GM19467 (cell line): ENCODE data around the gene TRAPPC5.
A peak's percentile ranks its signal among the peaks of the same experiment; 100 is the strongest.

ENCODE experiments used
- ATAC-seq: cut with Tn5 transposase; IDR thresholded peaks from one replicate; pipeline ENCODE4 v1.9.1; 2021; ENCODE audit warnings: mild to moderate bottlenecking, moderate library complexity; ENCODE audit not compliant: unreplicated experiment

Gene TRAPPC5

DNA sequence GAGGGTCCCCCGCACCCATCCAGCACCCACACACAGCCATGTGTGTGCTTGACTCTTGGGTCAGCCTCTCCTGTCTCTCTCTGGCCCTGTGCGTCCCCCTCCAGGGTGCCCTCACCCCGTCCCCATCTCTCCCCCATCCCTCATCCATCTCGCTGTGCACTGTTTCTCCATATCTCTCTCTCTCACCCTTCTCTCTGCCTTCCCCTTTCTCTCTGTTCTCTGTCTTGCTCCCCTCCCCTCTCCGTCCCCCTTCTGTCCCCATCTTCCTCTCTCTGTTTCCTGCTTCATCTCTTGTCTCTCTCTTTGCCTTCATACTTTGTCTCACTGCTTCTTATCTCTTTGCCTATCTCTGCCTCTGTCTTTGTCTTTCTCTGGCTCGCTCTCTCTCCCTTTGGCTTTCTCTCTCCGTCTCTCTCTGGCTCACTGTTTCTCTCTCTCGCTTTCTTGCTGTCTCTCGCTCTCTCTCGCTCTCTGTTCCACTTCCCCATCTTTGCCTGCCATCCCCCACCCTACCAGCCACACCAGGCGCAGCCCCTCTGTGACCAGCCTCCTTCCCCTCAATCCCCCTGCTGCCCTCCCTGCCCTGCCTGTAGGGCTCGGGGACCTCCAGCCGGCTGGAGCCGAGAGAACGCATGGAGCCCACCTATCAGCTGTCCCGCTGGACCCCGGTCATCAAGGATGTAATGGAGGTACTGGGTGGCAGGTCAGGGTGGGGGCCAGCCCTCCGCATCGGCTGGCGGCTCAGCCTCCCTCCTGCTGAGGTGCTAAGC is 34.8 kb upstream of the TRAPPC5 start:
- ATAC-seq: no peak

DNA sequence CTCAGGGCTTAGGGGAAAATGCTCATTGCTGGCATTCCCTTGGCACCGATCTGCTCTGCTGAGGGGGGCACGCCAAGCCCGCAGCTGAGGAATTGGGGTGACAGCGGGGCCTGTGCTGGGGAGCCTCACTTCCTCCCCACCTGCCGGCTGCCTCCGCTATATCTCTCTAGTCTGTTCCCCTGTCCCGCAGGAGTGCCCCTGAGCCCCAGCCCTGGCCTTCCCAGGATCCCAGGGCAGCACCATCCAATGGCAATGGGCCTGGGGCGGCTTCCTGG is 34.3 kb upstream of the TRAPPC5 start:
- ATAC-seq: no peak

DNA sequence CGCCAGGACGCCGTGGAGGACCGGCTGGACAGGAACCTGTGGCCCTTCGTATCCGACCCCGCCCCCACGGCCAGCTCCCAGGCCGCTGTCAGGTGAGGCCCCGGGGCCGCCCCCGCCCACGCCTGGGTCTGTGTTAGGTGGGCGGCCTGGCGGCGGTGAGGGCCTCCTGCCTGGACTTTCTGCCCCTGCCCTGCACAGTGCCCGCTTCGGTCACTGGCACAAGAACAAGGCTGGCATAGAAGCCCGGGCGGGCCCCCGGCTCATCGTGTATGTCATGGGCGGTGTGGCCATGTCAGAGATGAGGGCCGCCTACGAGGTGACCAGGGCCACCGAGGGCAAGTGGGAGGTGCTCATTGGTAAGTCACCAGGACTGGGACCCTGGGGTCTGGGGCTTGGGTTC is 33.5 kb upstream of the TRAPPC5 start:
- no peak for ATAC-seq

DNA sequence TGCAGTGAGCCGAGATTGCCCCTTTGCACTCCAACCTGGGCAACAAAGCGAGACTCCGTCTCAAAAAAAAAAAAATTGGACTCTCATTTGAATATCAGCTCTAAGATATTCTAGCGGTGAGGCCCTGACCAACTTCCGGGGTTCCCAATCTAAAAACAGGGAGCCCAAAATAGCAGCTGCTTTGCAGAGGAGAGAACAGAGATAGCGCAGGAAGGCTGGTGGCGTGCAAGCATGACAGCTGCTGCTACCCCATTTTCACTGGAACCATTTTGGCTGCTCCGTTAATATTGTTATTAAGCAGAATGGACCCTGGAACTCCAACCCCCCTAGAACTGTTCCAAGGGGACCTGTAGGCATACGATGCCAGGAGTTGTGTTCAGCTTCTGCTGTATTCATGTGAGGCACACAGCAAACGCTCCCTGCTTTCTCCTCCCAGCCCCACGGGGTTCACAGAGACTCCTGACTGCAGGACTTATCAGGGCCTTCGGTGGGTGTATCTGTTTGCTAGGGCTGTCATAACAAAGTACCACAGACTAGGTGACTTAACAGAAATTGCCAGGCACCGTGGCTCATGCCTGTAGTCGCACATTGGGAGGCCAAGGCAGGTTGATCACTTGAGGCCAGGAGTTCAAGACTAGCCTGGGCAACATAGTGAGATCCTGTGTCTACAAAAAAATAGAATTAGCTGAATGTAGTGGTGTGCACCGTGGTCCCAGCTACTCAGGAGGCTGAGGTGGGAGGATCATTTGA is 32.2 kb upstream of the TRAPPC5 start:
- ATAC-seq: no peak

DNA sequence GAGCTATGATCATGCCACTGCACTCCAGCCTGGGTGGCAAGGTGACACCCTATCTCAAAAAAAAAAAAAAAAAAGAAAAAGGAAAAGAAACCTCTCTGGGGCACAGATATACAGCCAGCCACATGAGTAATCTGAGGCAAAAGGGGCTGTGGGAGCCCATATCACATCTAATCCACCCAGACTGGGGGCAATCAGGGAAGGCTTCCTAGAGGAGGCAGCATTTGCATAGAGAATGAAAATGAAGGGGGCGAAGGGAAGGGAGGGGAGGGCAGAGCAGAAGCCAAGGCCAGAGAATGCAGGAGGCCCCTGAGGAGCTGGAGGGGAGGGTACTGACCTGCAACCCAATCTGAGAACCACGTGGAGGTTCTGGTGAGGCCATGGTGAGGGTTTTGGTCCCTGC is 30.5 kb upstream of the TRAPPC5 start:
- no peak for ATAC-seq

DNA sequence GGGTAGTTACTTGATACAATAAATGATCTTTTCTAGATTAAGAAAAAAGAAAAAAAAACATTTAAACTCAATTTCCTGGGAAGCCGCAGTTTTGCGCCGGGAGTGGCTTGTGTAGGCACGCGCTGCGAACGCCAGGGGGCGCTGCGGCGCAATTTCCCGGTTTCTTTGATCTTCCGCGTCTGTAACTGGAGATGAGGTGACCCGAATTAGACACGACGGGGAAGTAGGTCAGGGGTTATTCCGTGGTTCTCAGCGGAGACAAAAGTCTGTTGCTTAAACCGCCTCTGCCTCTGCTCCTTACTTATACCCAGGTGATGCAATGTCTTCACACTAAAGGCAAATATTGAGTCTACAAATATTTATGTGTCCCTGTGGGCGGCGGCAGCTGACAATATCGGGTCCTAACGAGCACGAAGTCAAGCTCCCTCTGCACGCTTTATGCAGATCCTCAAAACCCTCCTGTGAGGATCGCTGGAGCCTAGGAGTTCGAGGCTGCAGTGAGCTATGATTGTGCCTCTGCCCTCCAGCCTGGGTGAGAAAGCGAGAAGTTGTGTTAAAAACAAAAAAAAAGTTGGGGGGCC is 28.5 kb upstream of the TRAPPC5 start:
- ATAC-seq: no peak

DNA sequence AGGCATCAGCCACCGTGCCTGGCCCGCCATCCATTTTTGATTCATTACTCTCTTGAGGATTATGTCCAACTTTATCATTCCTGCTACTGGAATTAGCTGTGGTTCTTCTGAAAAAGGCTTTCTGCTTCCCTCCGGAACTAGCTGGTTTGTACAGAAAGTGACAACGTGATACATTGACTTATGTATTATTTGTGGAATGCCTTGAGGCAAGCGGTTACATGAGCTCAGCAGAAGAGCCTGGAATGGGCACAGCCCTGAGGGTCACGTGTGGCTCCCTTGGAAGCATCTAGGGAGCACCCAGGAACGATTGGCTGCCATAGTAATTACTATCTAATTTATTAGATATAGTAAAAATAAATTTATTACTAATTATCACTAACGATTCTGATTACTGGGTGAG is 26.2 kb upstream of the TRAPPC5 start:
- no peak for ATAC-seq

DNA sequence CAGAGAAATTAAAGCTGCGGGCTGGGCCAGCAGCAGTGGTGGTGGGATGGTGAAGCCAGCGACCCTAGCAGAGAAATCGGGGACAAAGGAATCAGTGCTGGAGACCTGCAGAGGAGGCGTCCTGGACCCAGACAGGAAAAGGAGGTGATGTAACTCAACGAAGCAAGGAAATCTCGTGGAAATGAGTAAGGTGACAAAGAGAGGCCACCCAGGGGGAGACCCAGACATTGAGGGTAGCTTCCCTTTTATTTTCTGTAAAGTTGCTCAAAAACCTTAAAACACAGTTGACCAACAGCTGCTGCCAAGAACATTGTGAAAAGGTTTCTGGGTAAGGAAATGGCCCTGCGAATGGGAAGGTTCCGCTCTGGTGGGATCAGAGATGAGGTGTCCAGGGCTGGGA is 25.1 kb upstream of the TRAPPC5 start:
- ATAC-seq: no peak

DNA sequence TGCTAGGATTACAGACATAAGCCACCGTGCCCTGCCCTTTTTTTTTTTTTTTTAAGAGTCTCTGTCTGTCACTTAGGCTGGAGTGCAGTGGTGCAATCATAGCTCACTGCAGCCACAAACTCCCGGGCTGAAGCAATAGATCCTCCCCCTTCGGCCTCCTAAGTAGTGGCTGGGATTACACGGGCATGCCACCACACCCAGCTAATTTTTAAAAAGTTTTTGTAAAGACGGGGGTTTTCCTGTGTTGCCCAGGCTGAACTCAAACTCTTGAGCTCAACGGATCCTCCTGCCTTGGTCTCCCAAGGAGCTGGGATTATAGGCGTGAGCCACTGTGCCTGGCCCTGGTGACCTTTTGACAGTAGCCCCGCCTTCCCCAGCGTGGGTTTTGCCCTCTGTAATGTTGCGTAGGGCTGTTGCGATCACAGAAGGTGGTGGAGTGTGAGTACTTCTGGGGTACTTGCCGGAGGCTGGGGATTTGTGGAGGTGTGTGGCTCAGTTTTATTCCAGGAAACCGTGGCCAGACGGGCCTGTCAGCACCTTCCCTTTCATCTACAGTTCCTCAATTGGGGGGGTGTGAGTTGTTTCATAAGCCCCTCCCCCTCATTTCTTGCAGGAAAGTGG is 23.4 kb upstream of the TRAPPC5 start:
- no peak for ATAC-seq

DNA sequence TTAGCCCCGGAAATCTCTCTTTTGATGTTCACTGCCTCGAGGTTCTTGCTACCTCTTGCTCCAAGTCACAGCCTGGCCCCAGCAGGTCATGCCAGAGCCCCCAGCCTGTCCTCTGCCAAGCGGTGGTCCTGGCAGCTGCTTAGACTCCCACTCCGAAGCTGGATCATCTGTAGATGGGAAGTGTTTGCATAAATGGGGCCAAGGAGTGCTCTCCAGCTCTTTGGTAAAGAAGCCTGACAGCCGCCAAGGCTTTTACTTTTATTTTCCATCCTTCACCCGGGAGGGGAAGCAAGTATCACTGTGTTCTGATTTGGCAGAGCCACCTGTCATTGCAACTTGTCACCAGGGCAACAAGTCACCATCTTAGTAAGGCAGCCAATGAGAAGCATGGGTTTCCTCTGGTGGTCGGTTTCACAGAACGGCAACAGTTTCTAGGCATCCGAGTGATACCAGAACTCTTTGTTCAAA is 22.4 kb upstream of the TRAPPC5 start:
- peak; percentile 79 for ATAC-seq

DNA sequence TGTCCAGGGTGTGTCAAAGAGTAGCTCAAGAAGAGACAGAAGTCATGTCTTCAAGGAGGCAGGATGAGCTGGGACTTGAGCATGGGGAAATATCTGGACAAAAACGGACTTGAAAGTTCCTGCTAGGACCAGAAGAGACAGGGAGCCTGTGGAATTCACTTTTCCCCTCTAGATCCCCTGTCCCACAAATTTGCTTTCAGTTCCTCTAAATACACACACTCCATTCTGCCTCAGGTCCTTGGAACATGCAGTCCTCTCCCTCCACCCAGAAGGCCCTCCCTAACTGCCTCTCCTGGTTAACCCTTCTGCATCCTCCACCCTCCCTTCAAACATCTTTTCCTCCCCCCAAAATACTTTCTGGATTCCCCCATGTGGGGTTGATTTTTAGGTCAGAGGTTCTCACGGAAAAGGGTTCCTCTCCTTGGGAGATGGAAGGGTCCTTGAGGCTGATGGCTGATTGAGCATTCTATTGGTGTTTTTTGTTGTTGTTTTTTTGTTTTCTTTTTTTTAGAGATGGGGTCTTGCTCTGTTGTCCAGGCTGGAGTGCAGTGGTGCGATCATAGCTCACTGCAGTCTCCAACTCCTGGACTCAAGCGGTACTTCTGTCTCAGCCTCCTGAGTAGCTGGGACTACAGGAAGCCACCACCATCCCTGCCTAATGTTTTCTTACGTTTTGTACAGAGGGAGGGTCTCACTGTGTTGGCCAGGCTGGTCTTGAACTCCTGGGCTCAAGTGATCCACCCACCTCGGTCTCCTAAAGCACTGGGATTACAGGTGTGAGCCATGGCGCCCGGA is 18.7 kb upstream of the TRAPPC5 start:
- ATAC-seq: no peak

DNA sequence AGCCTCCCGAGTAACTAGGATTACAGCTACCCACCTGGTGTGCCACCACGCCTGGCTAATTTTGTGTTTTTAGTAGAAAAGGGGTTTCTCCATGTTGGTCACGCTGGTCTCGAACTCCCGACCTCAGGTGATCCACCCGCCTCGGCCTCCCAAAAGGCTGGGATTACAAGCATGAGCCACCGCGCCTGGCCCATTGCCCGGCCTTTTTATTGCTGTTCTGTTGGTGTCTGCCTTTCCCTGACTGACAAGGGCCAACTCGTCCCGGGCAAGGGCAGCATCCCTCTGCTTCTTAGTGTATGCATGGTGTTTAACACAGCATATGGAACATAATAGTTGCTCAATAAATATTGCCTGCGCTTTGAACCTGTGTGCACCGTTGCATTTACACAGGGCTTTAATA is 18.0 kb upstream of the TRAPPC5 start:
- ATAC-seq: no peak

DNA sequence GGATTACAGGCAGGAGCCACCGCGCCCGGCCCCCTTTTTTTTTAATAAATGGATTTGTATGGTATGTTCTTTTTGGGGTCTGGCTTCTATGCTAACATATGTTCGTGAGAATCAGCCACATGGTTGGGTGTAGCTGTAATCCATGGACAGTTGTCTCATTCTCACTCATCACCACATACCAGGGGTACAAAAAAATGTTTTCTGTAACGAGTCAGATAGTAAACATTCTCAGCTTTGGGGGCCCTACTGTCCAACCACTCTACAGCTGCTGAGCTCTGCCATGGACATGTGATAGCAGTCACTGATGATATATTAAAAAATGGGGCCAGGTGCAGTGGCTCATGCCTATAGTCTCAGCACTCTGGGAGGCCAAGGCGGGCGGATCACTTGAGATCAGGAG is 16.9 kb upstream of the TRAPPC5 start:
- ATAC-seq: no peak

DNA sequence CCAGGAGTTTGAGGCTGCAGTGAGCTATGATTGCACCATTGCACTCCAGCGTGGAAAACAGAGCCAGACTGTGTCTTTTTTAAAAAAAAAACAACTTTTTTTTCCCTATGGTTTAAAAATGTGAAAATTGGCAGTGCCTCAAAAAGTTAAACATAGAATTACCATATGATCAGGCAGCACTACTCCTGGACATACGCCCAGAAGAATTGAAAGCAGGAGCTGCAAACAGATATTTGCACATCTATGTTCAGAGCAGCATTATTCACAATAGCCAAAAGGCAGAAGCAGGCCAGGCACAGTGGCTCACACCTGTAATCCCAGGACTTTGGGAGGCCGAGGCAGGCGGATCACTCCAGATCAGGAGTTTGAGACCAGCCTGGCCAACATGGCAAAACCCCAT is 15.6 kb upstream of the TRAPPC5 start:
- no peak for ATAC-seq

DNA sequence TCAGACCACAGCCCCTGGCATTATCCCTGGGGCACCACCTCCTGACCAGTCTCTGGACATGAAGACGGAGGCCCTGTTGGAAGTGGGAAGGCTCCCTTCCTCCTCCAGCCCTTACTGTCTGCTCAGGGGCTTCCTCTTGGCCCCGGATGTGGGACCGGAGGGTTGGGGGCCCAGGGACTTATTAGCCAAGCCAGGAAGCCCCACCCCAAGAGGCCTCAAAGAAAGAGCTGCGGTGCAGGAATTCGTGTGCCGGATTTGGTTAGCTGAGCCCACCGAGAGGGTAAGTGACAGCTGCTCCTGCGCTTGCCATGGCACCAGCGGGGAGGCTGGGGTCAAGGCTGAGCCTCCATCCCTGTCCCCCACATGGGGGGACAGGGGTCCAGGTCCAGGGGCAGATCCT is 11.8 kb upstream of the TRAPPC5 start, which contains the start of gene RETN:
Gene RETN (plus strand): TSS at position 208 of the 400 bp plus-strand sequence. CDS start 278 bp downstream, outside the sequence.
- ATAC-seq: no peak

DNA sequence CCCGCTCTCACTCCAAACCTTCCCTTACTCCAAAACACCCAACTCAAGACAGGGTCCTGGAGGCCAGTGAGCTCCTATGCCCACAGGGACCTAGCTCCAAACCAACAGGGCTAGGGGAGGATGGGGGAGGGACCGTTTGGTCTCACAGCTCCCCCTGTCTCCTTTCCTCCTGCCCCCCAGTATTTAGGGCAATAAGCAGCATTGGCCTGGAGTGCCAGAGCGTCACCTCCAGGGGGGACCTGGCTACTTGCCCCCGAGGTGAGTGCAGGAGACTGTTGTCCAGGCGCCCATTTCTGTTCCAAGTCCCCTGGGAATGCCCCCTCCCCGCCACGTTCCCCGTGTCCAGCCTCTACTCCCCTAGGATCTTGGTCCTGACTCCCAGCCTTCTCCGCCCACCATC is 11.0 kb upstream of the TRAPPC5 start:
- no peak for ATAC-seq

DNA sequence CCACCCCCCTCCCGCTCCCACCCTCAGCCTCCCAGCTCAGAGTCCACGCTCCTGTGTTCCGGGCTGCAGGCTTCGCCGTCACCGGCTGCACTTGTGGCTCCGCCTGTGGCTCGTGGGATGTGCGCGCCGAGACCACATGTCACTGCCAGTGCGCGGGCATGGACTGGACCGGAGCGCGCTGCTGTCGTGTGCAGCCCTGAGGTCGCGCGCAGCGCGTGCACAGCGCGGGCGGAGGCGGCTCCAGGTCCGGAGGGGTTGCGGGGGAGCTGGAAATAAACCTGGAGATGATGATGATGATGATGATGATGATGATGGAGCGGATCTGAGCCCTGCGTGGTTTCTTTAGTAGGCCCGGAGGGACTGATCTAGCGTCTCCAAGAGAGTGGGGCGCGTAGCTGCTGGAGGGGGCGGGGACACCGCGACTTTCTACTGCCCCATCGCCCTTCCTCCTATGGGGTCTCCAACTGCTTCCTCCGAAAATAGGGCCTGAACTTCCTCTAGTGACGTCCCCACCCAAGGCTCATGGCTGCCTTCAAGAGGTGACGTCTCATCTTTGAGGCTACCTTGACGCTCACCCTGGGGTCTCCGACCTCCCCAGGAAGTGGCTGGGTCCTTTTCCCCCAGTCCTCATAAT is 10.4 kb upstream of the TRAPPC5 start:
- ATAC-seq: no peak

DNA sequence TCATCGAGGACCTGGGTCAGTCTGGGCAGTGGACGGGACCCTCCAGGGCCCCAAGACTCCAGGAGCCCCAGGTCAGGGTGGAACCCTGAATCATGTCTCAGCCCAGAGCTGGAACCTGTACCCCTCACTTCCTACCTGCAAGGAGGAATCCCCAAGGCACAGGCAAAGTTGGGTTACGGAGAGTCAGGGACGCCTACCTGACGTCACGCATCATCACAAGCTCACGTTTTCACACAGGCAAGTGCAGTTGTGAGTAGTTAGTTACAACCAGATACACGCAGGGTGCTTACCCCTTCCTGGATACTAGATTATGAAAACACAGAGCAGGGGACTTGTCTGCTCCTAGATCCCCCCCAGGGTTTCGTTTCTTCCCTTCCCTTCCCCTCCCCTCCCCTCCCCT is 9.8 kb upstream of the TRAPPC5 start:
- no peak for ATAC-seq

DNA sequence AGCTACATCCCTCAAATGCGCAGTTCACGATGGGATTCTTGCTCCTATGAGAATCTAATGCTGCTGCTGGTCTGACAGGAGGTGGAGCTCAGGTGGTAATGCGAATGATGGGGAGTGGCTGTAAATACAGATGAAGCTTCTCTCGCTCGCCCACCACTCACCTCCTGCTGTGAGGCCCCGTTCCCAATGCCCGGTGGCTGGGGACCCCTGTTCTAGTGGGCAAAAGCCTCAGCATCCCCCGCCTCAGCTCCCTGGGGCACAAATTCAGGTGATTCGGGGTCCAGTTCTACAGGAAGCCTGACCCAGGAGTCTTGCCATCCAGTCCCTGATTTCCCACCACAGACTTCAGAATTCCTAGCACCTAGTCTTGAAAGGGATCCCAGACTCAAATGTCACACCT is 8.1 kb upstream of the TRAPPC5 start:
- ATAC-seq: no peak
